ENCODE measurements around the gene TPI1.

The TPI1 gene

GRCh38 chr12:6824901-6825381 lies 42.4 kb upstream of the TPI1 start:
- no peak for DNase-seq (ENCODE audit: low read depth in 1 of 2, low spot score in 1 of 2)
- TF ChIP-seq JUND (IDR thresholded peaks at IDR 0.05; ENCODE audit: low read depth): no peak
- in situ Hi-C loops (cut with HindIII; ENCODE audit: low pct_unique_long_range_greater_than_20kb, low sequenced_read_pairs): no loop called here

GRCh38 chr12:6825398-6826124 lies 41.8 kb upstream of the TPI1 start:
- in situ Hi-C loops (cut with HindIII; ENCODE audit: low pct_unique_long_range_greater_than_20kb, low sequenced_read_pairs): no loop called here
- TF ChIP-seq JUND (IDR thresholded peaks at IDR 0.05; ENCODE audit: low read depth): no peak
- DNase-seq (ENCODE audit: low read depth in 1 of 2, low spot score in 1 of 2): peak; percentile 64 to 70

- no peak for TF ChIP-seq JUND (IDR thresholded peaks at IDR 0.05; ENCODE audit: low read depth)
- in situ Hi-C loops (cut with HindIII; ENCODE audit: low pct_unique_long_range_greater_than_20kb, low sequenced_read_pairs): no loop called here
- DNase-seq (ENCODE audit: low read depth in 1 of 2, low spot score in 1 of 2): no peak
Observed at GRCh38 chr12:6826125-6826733, 41.1 kb upstream of the TPI1 start.

GRCh38 chr12:6826734-6827436 lies 40.4 kb upstream of the TPI1 start:
- TF ChIP-seq JUND (IDR thresholded peaks at IDR 0.05; ENCODE audit: low read depth): no peak
- DNase-seq (ENCODE audit: low read depth in 1 of 2, low spot score in 1 of 2): no peak
- in situ Hi-C loops (cut with HindIII; ENCODE audit: low pct_unique_long_range_greater_than_20kb, low sequenced_read_pairs): no loop called here

- no peak for TF ChIP-seq JUND (IDR thresholded peaks at IDR 0.05; ENCODE audit: low read depth)
- DNase-seq (ENCODE audit: low read depth in 1 of 2, low spot score in 1 of 2): peak in 1 of 2 experiments; percentile 54
- in situ Hi-C loops (cut with HindIII; ENCODE audit: low pct_unique_long_range_greater_than_20kb, low sequenced_read_pairs): no loop called here
Observed at GRCh38 chr12:6827437-6827911, 39.9 kb upstream of the TPI1 start.

- no peak for DNase-seq (ENCODE audit: low read depth in 1 of 2, low spot score in 1 of 2)
- in situ Hi-C loops (cut with HindIII; ENCODE audit: low pct_unique_long_range_greater_than_20kb, low sequenced_read_pairs): no loop called here
- TF ChIP-seq JUND (IDR thresholded peaks at IDR 0.05; ENCODE audit: low read depth): no peak
Observed at GRCh38 chr12:6827982-6828780, 39.1 kb upstream of the TPI1 start, which contains the start of gene P3H3. Gene P3H3, plus strand, starts transcription at chr12:6828407. Its CDS starts 34 bp downstream, at chr12:6828441.

GRCh38 chr12:6828781-6829535 lies 38.4 kb upstream of the TPI1 start:
- in situ Hi-C loops (cut with HindIII; ENCODE audit: low pct_unique_long_range_greater_than_20kb, low sequenced_read_pairs): no loop called here
- no peak for DNase-seq (ENCODE audit: low read depth in 1 of 2, low spot score in 1 of 2)
- TF ChIP-seq JUND (IDR thresholded peaks at IDR 0.05; ENCODE audit: low read depth): no peak

- TF ChIP-seq JUND (IDR thresholded peaks at IDR 0.05; ENCODE audit: low read depth): no peak
- DNase-seq (ENCODE audit: low read depth in 1 of 2, low spot score in 1 of 2): no peak
- in situ Hi-C loops (cut with HindIII; ENCODE audit: low pct_unique_long_range_greater_than_20kb, low sequenced_read_pairs): no loop called here
Observed at GRCh38 chr12:6829536-6830220, 37.7 kb upstream of the TPI1 start.

GRCh38 chr12:6830286-6830890 lies 36.9 kb upstream of the TPI1 start:
- TF ChIP-seq JUND (IDR thresholded peaks at IDR 0.05; ENCODE audit: low read depth): no peak
- no peak for DNase-seq (ENCODE audit: low read depth in 1 of 2, low spot score in 1 of 2)
- in situ Hi-C loops (cut with HindIII; ENCODE audit: low pct_unique_long_range_greater_than_20kb, low sequenced_read_pairs): no loop called here

- TF ChIP-seq JUND (IDR thresholded peaks at IDR 0.05; ENCODE audit: low read depth): no peak
- no peak for DNase-seq (ENCODE audit: low read depth in 1 of 2, low spot score in 1 of 2)
- in situ Hi-C loops (cut with HindIII; ENCODE audit: low pct_unique_long_range_greater_than_20kb, low sequenced_read_pairs): no loop called here
Observed at GRCh38 chr12:6830999-6831398, 36.3 kb upstream of the TPI1 start.

Data from T47D (cell line).